ENCODE measurements around the gene STAT4.

DNA sequence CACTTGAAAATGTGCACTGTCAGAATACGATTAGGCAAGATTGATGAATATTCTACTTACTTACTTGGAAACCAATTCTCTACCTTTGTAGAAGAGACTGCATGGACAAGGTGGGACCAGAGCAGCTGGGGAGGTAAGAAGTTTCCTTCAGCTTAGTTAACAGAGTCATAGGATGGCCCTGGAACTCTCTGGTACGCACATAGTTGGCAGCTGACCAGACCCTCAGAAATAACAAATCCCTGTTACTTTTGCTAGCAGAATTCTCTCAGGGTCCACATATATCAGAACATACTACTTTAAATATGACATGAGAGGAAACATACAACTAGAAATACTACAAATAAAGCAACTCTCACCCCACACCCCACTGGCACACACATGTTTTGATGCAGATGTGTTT, 112.1 kb downstream of the STAT4 start:
- TF ChIP-seq YY1 (IDR thresholded peaks at IDR 0.05) = no peak
- TF ChIP-seq TAF1 (conservative IDR thresholded peaks at IDR 0.05) = no peak
- TF ChIP-seq, protein P1, sequence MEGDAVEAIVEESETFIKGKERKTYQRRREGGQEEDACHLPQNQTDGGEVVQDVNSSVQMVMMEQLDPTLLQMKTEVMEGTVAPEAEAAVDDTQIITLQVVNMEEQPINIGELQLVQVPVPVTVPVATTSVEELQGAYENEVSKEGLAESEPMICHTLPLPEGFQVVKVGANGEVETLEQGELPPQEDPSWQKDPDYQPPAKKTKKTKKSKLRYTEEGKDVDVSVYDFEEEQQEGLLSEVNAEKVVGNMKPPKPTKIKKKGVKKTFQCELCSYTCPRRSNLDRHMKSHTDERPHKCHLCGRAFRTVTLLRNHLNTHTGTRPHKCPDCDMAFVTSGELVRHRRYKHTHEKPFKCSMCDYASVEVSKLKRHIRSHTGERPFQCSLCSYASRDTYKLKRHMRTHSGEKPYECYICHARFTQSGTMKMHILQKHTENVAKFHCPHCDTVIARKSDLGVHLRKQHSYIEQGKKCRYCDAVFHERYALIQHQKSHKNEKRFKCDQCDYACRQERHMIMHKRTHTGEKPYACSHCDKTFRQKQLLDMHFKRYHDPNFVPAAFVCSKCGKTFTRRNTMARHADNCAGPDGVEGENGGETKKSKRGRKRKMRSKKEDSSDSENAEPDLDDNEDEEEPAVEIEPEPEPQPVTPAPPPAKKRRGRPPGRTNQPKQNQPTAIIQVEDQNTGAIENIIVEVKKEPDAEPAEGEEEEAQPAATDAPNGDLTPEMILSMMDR (IDR thresholded peaks at IDR 0.05; ENCODE audit: low read depth, low read length, missing input control) = no peak
- TF ChIP-seq, protein P2, sequence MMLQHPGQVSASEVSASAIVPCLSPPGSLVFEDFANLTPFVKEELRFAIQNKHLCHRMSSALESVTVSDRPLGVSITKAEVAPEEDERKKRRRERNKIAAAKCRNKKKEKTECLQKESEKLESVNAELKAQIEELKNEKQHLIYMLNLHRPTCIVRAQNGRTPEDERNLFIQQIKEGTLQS (IDR thresholded peaks at IDR 0.05) = no peak
- TF ChIP-seq, protein P3, sequence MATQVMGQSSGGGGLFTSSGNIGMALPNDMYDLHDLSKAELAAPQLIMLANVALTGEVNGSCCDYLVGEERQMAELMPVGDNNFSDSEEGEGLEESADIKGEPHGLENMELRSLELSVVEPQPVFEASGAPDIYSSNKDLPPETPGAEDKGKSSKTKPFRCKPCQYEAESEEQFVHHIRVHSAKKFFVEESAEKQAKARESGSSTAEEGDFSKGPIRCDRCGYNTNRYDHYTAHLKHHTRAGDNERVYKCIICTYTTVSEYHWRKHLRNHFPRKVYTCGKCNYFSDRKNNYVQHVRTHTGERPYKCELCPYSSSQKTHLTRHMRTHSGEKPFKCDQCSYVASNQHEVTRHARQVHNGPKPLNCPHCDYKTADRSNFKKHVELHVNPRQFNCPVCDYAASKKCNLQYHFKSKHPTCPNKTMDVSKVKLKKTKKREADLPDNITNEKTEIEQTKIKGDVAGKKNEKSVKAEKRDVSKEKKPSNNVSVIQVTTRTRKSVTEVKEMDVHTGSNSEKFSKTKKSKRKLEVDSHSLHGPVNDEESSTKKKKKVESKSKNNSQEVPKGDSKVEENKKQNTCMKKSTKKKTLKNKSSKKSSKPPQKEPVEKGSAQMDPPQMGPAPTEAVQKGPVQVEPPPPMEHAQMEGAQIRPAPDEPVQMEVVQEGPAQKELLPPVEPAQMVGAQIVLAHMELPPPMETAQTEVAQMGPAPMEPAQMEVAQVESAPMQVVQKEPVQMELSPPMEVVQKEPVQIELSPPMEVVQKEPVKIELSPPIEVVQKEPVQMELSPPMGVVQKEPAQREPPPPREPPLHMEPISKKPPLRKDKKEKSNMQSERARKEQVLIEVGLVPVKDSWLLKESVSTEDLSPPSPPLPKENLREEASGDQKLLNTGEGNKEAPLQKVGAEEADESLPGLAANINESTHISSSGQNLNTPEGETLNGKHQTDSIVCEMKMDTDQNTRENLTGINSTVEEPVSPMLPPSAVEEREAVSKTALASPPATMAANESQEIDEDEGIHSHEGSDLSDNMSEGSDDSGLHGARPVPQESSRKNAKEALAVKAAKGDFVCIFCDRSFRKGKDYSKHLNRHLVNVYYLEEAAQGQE (IDR thresholded peaks at IDR 0.05) = no peak
- TF ChIP-seq FOXA1 (IDR thresholded peaks at IDR 0.05) = no peak
- no peak for TF ChIP-seq GABPA (IDR thresholded peaks at IDR 0.05 in 1 of 2, conservative IDR thresholded peaks at IDR 0.05 in 1 of 2)
- no peak for TF ChIP-seq JUND (IDR thresholded peaks at IDR 0.05)
- no peak for TF ChIP-seq RXRA (IDR thresholded peaks at IDR 0.05)
- TF ChIP-seq, protein P4, sequence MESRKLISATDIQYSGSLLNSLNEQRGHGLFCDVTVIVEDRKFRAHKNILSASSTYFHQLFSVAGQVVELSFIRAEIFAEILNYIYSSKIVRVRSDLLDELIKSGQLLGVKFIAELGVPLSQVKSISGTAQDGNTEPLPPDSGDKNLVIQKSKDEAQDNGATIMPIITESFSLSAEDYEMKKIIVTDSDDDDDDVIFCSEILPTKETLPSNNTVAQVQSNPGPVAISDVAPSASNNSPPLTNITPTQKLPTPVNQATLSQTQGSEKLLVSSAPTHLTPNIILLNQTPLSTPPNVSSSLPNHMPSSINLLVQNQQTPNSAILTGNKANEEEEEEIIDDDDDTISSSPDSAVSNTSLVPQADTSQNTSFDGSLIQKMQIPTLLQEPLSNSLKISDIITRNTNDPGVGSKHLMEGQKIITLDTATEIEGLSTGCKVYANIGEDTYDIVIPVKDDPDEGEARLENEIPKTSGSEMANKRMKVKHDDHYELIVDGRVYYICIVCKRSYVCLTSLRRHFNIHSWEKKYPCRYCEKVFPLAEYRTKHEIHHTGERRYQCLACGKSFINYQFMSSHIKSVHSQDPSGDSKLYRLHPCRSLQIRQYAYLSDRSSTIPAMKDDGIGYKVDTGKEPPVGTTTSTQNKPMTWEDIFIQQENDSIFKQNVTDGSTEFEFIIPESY (IDR thresholded peaks at IDR 0.05) = no peak

Measured in liver (tissue), 3 donors.